DND-41 (cell line): ENCODE results near the gene PHYHD1.

Experiments used
- CTCF ChIP-seq: IDR thresholded peaks from 2 replicates; pipeline ENCODE4 v1.5.1; 2012; ENCODE audit warnings: borderline replicate concordance, low read length, moderate library complexity, mild to moderate bottlenecking; ENCODE audit not compliant: poor library complexity, severe bottlenecking; ENCODE audit errors: extremely low read depth
- EZH2 ChIP-seq: IDR thresholded peaks from 3 replicates; pipeline ENCODE4 v1.6.1; 2012; ENCODE audit warnings: borderline replicate concordance, low read depth, mild to moderate bottlenecking, moderate library complexity, low read length, inconsistent platforms; ENCODE audit not compliant: severe bottlenecking

- TF ChIP-seq CTCF (no peak), EZH2 (no peak)
Measured at GRCh38 chr9:128898845-128899565, 21.8 kb upstream of the PHYHD1 start.
